SIG-M5 treated with dmso at 0.1 percent for 504 hours (cell line): Measurements from ENCODE around the gene DUS1L.

ENCODE experiments used
- DNase-seq: peaks from one replicate; lab custom pipeline; 2025; ENCODE audit not compliant: unreplicated experiment; lab: John Stamatoyannopoulos, UW

DUS1L gene

GRCh38 chr17:82029391-82029790, 36.2 kb downstream of the DUS1L start:
- DNase-seq: no peak

GRCh38 chr17:82028966-82029365, 36.6 kb downstream of the DUS1L start:
- DNase-seq: no peak

DNA sequence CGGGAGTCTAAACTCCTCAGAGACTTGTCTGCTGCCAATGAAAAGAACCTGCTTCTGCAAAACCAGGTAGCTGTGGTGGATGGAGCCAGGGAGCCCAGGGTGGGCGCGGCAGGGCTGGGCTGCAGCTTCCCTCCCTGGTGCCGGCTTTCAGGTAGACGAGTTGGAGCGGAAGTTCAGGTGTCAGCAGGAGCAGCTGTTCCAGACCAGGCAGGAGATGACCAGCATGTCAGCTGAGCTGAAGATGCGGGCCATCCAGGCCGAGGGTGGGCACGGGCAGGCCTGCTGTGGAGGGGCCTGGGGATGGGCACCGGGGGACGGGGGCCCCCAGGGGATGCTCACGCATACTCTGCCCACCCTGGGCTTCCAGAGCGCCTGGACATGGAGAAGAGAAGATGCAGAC, 37.4 kb downstream of the DUS1L start:
- no peak for DNase-seq

- DNase-seq: no peak
These were observed 40.0 kb downstream of the DUS1L start for GRCh38 chr17:82025401-82026107.

GRCh38 chr17:82024859-82025258, 40.7 kb downstream of the DUS1L start:
- DNase-seq: no peak

- peak; percentile 42 for DNase-seq
These were observed 42.0 kb downstream of the DUS1L start for GRCh38 chr17:82023447-82024241.

- DNase-seq: peak; percentile 100
These were observed 42.6 kb downstream of the DUS1L start, which contains the start of gene LRRC45 for GRCh38 chr17:82022981-82023446. LRRC45 (plus strand) TSS chr17:82023305; CDS start chr17:82023644, 339 bp downstream.

DNA sequence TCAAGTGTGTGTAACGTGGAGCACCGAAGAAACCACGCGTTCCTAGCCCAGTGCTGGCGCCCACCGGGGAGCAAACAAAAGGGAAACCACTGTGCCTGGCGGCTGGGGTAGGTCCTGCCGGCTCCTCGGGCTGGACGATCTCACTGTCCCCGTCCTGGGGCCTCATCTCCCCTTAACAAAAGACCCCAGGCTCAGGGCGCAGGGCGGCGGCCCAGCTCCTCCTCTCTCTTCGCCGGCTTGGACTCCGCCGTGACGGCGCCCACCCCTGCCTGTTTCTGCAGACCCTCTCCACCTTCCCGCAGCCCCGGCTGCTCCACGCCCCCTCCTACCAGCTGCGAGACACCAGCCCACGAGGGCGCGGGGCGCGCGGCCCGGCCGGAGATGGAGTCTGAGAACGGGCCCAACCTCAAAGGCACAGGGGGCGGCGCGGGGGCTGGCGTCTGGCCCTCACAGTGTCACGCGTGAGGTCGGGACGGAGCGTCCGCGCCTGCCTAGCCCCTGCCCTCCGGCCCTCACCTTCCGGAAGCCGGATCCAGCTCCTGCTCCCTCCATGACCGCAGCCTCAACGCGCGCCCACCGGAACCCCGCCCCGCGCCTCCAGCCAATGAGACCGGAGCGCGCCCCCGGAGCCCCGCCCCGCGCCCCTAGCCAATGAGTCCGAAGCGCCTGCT, 43.2 kb downstream of the DUS1L start, which contains the start of gene CENPX:
TSS of gene CENPX (minus strand) at position 569 of the 671 bp plus-strand sequence. CDS start at position 552, 17 bp downstream.
- DNase-seq: no peak

DNA sequence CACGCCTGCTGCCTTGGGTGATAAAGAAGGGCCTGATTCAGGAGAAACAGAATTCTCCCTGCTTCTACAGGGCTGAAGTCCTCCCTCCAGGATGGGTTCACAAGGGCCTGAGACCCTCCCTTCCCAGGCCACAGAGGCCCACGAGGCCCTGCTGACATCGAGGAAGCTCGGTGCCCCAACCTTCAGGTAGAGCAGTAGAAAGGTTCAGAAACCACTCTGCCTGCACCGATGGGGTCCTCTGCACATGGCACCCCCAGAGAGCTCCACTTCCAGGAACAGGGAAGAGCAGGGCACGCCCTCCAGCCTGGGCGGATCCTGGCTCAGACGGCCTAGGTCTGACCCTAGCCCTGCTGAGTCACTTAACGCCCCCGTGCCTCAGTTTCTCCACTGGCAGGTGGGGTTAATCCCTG, 43.7 kb downstream of the DUS1L start:
- no peak for DNase-seq

DNA sequence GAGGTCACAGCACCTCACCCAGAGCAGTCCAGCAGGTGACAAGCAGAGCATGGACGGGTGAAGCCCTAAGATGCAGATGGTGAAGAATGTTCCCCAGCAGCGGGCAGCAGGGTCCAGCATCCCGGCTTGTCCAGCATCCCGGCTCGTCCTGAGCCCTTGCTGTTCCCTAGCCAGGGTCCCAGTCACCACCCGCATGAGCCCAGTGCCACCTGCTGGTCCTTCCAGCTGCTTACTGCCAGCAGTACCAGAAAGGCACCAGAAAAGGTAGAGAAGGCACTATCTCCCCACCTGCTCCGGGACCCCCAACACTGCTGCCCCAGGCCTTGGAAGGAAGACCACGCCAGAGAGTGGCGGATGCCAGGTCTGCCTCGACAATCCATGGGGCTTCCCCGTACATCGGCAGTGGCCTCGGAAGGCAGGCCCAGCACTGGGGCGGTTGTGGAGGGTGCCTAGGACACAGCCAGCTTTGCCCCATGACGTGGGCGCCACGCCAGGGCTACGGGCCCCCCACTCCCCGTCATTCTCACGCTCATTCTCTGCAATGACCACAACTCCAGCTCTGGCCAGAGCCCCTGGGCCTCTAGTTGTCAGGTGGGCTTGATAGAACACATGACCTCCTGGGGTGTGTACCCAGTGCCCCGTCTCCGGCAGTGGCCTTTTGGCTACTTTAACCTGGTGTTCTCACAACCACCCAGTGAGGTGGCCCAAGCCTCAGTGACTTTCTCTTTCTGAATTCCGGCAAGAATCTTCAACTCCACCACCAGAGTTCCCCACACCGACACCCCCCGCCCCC, 44.3 kb downstream of the DUS1L start:
- DNase-seq: peak; percentile 49

DNA sequence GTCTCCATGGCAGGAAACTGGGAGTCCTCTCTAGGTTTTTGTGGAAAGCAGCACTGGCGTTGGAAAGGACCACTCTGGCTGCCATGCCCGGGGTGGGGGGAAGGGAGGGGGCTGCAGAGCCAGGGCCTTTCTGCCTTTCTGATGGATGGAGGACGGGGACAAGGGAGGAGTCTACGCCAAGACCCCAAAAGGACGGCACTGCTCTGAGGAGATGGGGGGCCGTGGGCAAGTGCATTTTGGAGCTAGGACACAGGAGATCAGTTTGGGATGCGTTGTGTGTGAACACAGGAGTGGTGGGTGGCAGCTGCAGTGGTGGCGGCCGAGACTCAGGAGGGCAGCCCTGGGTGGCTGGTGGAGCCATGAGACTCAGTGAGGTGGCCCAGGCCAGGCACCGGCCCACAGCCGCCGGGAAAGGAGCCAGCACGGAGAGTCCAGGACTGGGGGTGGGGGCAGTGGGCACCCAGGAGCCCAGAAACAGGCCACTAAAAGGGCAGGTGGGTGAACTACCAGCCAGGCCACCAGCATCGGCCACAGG, 45.0 kb downstream of the DUS1L start:
- no peak for DNase-seq

GRCh38 chr17:82019690-82020571, 45.7 kb downstream of the DUS1L start:
- peak; percentile 58 for DNase-seq

DNA sequence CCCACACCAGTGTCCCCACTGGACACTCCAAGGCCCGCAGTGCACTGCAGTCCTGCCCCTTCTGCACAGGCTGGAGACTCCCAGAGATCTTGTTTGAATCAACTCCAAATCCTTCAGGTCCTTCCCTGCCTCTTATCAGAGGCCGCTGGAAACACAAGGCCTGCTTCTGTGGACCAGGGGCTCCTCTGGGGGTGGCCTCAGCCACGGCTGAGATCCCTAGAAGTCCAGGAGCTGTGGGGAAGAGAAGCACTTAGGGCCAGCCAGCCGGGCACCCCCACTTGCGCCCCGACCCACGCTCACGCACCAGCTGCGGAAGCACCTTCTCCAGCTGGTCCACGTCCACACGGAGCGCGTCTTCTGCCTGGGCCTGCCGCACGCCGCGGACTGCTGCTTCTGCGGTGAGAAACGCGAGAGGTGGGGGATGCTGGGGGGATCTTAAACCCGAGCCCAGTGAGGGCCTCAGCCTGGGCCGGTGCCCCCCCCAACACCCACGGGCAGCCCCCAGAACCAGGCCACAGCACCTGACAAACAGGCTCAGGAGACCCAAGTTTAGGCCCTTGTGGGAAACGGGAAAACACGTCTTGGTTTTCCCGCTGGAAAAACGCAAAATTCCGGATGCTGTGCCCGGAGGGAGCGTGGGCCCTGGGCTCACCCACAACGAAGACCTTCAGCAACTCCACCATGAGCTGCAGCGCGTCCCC, 46.5 kb downstream of the DUS1L start:
- DNase-seq: no peak

- DNase-seq: no peak
These were observed 47.2 kb downstream of the DUS1L start for GRCh38 chr17:82018152-82018988.

GRCh38 chr17:82017612-82018151, 47.9 kb downstream of the DUS1L start:
- no peak for DNase-seq

DNA sequence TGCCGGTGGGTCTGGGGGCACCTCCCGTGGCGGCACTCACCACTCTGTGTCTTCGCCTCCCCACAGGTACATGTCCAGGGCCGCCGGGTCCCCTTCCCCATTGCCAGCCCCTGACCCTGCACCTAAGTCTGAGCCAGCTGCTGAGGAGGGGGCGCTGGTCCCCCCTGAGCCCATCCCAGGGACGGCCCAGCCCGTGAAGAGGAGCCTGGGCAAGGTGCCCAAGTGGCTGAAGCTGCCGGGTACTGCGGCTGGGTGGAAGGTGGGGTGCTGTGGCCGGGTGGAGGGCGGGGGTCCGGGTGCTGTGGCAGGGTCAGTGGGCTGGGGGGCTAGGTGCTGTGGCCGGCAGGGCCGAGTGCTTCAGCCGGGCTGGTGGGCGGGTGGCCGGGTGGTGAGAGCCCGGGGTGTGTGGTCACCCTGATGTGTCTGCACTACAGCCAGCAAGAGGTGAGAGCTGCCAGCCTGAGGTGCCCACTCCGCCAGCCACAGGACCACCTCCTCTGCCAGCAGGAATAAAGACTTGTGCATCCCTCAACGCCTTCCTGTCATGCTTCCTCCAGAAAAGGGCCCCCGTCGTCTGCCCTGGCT, 48.6 kb downstream of the DUS1L start:
- no peak for DNase-seq
